GM12892 (cell line): Measurements from ENCODE around the gene NINJ2.

Experiments used
- DNase-seq: peaks from one replicate; pipeline ENCODE4 v3.0.0; 2011; ENCODE audit not compliant: insufficient read length
- FAIRE-seq: peaks from 2 replicates; lab custom pipeline; 2011; peaks lifted over from hg19 to GRCh38; lab: Jason Lieb, UNC
- POLR2A ChIP-seq: IDR thresholded peaks from 2 replicates; pipeline ENCODE4 v1.6.1; 2011; ENCODE audit warnings: low read depth, low read length, control low read depth
- POLR2AphosphoS5 ChIP-seq: IDR thresholded peaks from 2 replicates; pipeline ENCODE4 v1.6.1; 2011; ENCODE audit warnings: low read depth, low read length, control low read depth
- TAF1 ChIP-seq: IDR thresholded peaks from 2 replicates; pipeline ENCODE4 v1.6.1; 2011; ENCODE audit warnings: low read depth, mild to moderate bottlenecking, control low read depth, low read length, borderline replicate concordance

NINJ2 gene

GRCh38 chr12:575129-575502, 88.1 kb downstream of the NINJ2 start:
- FAIRE-seq (no peak), DNase-seq (no peak)
- no peak for TF ChIP-seq POLR2A
- no peak for TF ChIP-seq TAF1
- no peak for TF ChIP-seq POLR2AphosphoS5

- DNase-seq (no peak), FAIRE-seq (no peak)
- TF ChIP-seq TAF1 (no peak), POLR2A (no peak)
Observed at GRCh38 chr12:574475-575128, 88.6 kb downstream of the NINJ2 start.

DNA sequence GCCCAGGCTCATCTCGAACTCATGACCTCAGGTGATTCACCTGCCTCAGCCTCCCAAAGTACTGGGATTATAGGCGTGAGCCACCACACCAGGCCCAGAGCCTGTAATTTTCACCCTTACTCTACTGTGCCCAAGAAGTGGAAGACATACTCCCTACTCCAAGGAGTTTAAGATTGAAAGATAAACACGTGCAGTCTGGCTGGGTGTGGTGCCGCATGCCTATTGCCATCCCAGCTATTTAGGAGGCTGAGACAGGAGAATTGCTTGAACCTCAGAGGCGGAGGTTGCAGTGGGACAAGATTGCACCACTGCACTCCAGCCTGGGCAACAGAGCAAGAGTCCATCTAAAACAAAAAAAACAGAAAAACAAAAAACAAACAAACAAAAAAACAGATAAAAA, 90.0 kb downstream of the NINJ2 start:
- DNase-seq (no peak), FAIRE-seq (no peak)
- TF ChIP-seq POLR2AphosphoS5 (no peak), TAF1 (no peak), POLR2A (no peak)

- DNase-seq (no peak), FAIRE-seq (no peak)
- TF ChIP-seq POLR2AphosphoS5: no peak
- TF ChIP-seq POLR2A: no peak
- no peak for TF ChIP-seq TAF1
Observed at GRCh38 chr12:572532-572899, 90.7 kb downstream of the NINJ2 start.

DNA sequence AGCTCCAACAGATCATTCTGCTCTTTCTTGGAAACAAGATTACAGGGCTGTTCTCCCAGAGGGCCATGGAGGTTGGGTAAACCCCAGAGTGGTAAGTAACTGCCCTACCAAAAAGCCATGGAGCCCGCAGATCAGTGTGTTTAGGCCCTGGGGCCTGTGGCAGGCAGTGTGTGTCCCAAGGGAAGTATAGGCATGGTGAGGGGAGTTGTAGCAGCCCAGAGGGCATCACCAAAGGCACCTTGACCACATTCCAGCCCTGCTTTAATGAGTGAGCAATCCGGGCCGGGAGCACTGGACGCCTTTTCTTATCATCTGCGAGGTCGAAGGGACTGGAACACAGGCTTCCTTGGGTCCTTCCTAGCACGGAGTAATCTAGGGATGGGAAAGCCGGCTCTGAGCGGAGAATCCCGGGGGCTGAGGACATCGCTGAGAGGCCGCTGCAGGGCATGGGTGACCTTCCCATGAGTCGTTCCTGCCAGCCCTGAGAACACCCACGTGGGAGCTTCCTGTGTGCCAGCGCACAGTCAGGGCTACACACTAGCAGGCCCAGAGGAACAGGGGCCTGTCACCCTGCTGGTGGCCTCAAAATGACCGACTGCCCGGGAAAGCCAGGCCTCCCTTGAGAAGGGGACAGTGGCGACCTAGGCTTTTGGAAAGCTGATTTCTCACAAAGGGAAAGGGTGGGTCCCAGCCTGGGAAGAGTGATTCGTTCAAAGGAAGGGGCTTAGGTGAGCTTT, 91.3 kb downstream of the NINJ2 start:
- TF ChIP-seq TAF1: no peak
- no peak for TF ChIP-seq POLR2AphosphoS5
- TF ChIP-seq POLR2A: no peak
- DNase-seq: no peak
- no peak for FAIRE-seq

GRCh38 chr12:570921-571794, 92.1 kb downstream of the NINJ2 start:
- DNase-seq (no peak), FAIRE-seq (no peak)
- TF ChIP-seq POLR2A (no peak), POLR2AphosphoS5 (no peak)

GRCh38 chr12:570435-570920, 92.8 kb downstream of the NINJ2 start:
- TF ChIP-seq POLR2AphosphoS5 (no peak), TAF1 (no peak), POLR2A (no peak)
- FAIRE-seq (no peak), DNase-seq (no peak)

DNA sequence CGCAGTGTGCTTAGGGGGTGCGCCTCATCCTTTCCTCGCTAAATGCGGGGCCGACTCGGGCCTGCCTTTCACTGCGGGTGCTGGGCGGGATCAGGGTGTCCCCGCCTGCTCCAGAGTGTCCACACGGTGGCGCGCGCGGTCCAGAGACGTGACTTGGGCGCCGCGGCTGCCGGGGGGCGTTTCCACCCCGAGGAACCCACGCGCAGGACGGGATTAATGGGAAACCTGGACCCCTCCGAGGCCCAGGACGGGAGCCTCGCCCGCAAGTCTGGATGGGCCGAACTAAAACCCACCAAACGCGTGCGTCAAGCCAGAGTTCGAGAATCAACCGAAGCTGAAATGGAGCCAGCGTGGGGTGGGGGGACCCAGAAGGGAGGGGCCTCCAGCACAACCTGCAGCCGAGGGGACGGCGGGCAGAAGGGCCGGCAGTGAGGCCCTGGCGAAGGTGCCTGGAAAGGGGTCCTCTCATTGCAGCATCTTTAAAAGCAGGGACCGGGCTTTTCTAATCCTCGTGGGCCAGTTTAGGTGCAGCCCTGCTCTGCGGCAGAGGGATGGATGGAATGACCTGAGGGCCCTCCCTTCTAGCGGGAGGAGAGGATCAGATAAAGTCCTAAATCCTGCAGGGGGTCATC, 93.3 kb downstream of the NINJ2 start:
- FAIRE-seq (peak; percentile 93), DNase-seq (peak; percentile 98)
- TF ChIP-seq POLR2A (no peak), TAF1 (no peak), POLR2AphosphoS5 (no peak)

GRCh38 chr12:569091-569676, 94.1 kb downstream of the NINJ2 start:
- no peak for DNase-seq
- no peak for TF ChIP-seq POLR2A
- no peak for TF ChIP-seq TAF1
- TF ChIP-seq POLR2AphosphoS5: no peak
- FAIRE-seq: no peak

GRCh38 chr12:568486-568885, 94.8 kb downstream of the NINJ2 start:
- no peak for FAIRE-seq
- DNase-seq: no peak
- TF ChIP-seq POLR2A (no peak), TAF1 (no peak), POLR2AphosphoS5 (no peak)
